ENCODE measurements around the gene SPATA31E1. TPM values are rescaled to one million over a fixed set of nuclear protein-coding genes. Genes with fewer than 3 reads are reported as not detected.

The SPATA31E1 gene
- total and polyA plus RNA-seq, 10 donors: not detected

- H3K27me3 ChIP-seq (replicated peaks in 1 of 7): no peaks in the 10 kb centered on the region
- H3K4me1 ChIP-seq: no peaks in the 10 kb centered on the region
- intact Hi-C loops (cut with DNase I; ENCODE audit: low total_unique reads): no loop called here
- no peak overlapping the region for H3K27ac ChIP-seq
- TF ChIP-seq POLR2A (IDR thresholded peaks at IDR 0.05) (no peak), POLR2AphosphoS5 (IDR thresholded peaks at IDR 0.05) (no peak)
- TF ChIP-seq, protein P1, sequence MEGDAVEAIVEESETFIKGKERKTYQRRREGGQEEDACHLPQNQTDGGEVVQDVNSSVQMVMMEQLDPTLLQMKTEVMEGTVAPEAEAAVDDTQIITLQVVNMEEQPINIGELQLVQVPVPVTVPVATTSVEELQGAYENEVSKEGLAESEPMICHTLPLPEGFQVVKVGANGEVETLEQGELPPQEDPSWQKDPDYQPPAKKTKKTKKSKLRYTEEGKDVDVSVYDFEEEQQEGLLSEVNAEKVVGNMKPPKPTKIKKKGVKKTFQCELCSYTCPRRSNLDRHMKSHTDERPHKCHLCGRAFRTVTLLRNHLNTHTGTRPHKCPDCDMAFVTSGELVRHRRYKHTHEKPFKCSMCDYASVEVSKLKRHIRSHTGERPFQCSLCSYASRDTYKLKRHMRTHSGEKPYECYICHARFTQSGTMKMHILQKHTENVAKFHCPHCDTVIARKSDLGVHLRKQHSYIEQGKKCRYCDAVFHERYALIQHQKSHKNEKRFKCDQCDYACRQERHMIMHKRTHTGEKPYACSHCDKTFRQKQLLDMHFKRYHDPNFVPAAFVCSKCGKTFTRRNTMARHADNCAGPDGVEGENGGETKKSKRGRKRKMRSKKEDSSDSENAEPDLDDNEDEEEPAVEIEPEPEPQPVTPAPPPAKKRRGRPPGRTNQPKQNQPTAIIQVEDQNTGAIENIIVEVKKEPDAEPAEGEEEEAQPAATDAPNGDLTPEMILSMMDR (IDR thresholded peaks at IDR 0.05 in 8 of 11, conservative IDR thresholded peaks at IDR 0.05 in 3 of 11): no peak
- peaks cover 0 to 33% (median 24%) of the 10 kb centered on the region in 8 donors for H3K9me3 ChIP-seq
- WGBS, 5 donors: 89 to 98% (median 97%) methylated on average over 27 of the region's 27 CpGs
- no peak overlapping the region for H3K4me3 ChIP-seq
- no peak for DNase-seq
- no peaks in the 10 kb centered on the region for H3K36me3 ChIP-seq
Observed at GRCh38 chr9:87859137-87859536, 23.5 kb upstream of the SPATA31E1 start.

DNA sequence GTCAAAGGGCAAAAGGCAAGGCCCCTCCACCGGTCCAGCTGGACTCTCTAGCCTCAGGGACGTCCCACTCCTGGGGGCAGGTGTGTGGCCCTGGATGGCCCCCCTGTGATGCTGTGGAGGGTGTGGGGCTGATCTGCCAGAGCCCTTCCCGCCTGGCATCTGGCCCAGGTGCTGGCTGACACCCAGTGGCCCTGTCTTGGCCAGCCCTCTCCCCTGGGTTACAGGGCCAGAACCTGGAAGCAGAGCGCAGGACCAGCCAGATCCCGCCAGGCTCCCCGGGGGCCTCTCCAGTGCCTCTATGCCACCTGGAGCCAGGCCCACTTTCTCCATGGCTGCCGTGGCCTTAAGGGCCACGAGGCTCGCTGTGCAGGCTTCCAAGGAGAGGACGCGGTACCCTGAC lies 22.9 kb upstream of the SPATA31E1 start:
- H3K27ac ChIP-seq: no peak overlapping the region
- no peak for TF ChIP-seq POLR2A (IDR thresholded peaks at IDR 0.05)
- TF ChIP-seq, protein P1 (IDR thresholded peaks at IDR 0.05 in 8 of 11, conservative IDR thresholded peaks at IDR 0.05 in 3 of 11): no peak
- no peak for TF ChIP-seq POLR2AphosphoS5 (IDR thresholded peaks at IDR 0.05)
- no peaks in the 10 kb centered on the region for H3K36me3 ChIP-seq
- H3K4me3 ChIP-seq: no peak overlapping the region
- H3K4me1 ChIP-seq: no peaks in the 10 kb centered on the region
- 83 to 93% (median 92%) methylated on average over 6 to 11 of the region's 11 CpGs for WGBS, 5 donors
- peaks cover 0 to 33% (median 24%) of the 10 kb centered on the region in 8 donors for H3K9me3 ChIP-seq
- DNase-seq: no peak
- intact Hi-C loops (cut with DNase I; ENCODE audit: low total_unique reads): no loop called here
- H3K27me3 ChIP-seq (replicated peaks in 1 of 7): no peaks in the 10 kb centered on the region

DNA sequence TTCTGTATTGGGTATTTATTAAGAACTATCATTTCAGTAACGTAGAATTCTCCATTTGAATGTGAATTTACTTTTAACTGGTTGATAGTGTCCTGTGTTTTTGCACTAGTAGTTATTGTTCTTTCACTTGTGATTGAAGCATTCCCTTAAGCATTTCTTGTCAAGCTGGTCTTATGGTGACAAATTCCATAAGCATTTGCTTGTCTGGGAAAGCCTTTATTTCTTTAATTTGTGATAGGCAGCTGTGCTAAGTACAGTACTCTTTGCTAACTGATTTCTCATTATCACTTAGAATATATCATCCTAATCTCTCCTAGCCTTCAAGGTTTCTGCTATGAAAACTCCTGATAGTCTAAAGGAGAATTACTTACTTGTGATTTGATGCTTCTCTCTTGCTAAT lies 21.3 kb upstream of the SPATA31E1 start:
- Histone ChIP-seq H3K27ac (no peak overlapping the region), H3K4me3 (no peak overlapping the region), H3K9me3 (peaks cover 0 to 33% (median 24%) of the 10 kb centered on the region in 8 donors), H3K36me3 (no peaks in the 10 kb centered on the region), H3K27me3 (replicated peaks in 1 of 7) (no peaks in the 10 kb centered on the region), H3K4me1 (no peaks in the 10 kb centered on the region)
- WGBS, 5 donors: 66 to 93% (median 82%) methylated on average over 1 of the region's 1 CpG
- DNase-seq: no peak
- intact Hi-C loops (cut with DNase I; ENCODE audit: low total_unique reads): no loop called here
- TF ChIP-seq POLR2AphosphoS5 (IDR thresholded peaks at IDR 0.05) (no peak), POLR2A (IDR thresholded peaks at IDR 0.05) (no peak)
- TF ChIP-seq, protein P1 (IDR thresholded peaks at IDR 0.05 in 8 of 11, conservative IDR thresholded peaks at IDR 0.05 in 3 of 11): no peak

DNA sequence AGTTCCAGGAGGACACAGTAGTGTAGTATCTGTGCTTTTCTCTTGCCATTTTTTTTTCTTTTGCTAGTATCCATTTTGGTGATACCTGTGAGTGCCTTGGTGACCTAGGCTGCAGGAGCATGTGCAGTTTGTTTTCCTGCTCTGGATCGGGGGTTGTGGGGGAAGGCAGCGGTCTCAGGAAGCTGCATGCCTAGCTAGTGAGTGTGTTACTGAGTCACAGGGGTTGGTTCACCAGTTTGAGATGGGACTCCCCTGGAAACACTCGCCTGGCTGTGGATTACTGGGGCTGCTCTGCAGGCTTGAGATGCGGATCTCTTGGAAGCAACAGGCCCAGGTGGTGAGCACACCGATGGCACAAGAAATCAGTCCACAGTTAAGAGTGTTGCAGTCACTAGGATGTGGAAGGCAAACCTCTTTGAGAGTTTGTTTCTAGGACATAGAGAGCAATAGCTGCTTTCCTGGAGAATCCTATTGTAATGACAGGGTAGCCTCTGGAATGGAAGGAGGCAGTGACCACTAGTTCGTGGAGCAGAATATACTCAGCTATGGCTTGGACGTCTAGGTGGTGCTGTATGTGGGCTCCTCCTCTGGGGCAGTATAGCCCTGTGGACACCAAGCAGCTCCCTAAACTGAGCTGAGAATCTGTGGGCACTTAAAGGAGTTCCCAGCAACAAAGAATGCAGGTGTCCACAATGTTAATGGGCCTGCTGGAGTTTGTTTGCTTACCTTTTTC lies 20.0 kb upstream of the SPATA31E1 start:
- no peaks in the 10 kb centered on the region for H3K36me3 ChIP-seq
- H3K4me3 ChIP-seq: no peak overlapping the region
- intact Hi-C loops (cut with DNase I; ENCODE audit: low total_unique reads): no loop called here
- TF ChIP-seq POLR2AphosphoS5 (IDR thresholded peaks at IDR 0.05) (no peak), POLR2A (IDR thresholded peaks at IDR 0.05) (no peak)
- TF ChIP-seq, protein P1 (IDR thresholded peaks at IDR 0.05 in 8 of 11, conservative IDR thresholded peaks at IDR 0.05 in 3 of 11): no peak
- 68 to 86% (median 74%) methylated on average over 6 to 7 of the region's 7 CpGs for WGBS, 5 donors
- peaks cover 0 to 28% (median 24%) of the 10 kb centered on the region in 8 donors for H3K9me3 ChIP-seq
- H3K4me1 ChIP-seq: no peaks in the 10 kb centered on the region
- H3K27me3 ChIP-seq (replicated peaks in 1 of 7): no peaks in the 10 kb centered on the region
- H3K27ac ChIP-seq: no peak overlapping the region
- DNase-seq: no peak

Data from spleen (tissue), 11 donors.